CD4-positive, alpha-beta T cell treated with Interleukin-17A for 1 hour (primary cell): ENCODE measurements around the gene SLC25A23.
"Not testable (repeated sequence)": the region's sequence is repeated elsewhere in the genome, so short reads cannot be mapped to it uniquely, and the experiment has no call there.

ENCODE experiments used
- DNase-seq: peaks from one replicate; pipeline ENCODE4 v3.0.0-alpha.2; 2020

The SLC25A23 gene

DNA sequence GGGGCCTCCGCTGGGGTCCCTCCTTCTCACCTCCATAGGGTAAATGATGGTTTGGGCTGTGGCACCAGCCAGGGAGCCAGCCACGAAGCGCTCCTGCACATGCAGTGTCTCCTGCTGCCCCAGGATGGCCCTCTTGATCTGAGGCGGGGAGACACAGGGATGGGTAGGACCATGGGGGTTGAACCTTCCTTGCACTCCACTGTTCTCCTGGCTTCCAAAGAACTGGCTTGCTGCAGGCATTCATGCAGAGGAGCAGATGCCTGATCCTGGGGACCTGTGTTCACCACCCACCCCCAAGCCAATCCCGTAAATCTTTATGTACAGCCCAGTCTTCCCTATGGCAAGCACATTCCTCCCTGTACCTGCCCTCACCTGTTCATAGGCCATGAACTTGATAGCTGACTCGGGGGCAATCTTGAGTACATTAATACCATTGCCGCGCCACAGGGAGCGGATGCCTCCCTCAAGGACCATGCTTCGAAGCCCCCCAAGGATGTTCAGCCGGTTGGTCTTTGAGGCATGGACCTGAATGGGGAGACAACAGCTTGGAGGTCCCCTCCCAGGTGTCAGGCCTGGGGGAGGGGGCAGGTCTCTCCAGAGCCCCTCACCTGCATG is 5.5 kb downstream of the SLC25A23 start:
- DNase-seq: no peak

- no peak for DNase-seq
Observed at GRCh38 chr19:6452899-6453298, 6.7 kb downstream of the SLC25A23 start.

GRCh38 chr19:6452223-6452614 is 7.4 kb downstream of the SLC25A23 start:
- DNase-seq: no peak

DNA sequence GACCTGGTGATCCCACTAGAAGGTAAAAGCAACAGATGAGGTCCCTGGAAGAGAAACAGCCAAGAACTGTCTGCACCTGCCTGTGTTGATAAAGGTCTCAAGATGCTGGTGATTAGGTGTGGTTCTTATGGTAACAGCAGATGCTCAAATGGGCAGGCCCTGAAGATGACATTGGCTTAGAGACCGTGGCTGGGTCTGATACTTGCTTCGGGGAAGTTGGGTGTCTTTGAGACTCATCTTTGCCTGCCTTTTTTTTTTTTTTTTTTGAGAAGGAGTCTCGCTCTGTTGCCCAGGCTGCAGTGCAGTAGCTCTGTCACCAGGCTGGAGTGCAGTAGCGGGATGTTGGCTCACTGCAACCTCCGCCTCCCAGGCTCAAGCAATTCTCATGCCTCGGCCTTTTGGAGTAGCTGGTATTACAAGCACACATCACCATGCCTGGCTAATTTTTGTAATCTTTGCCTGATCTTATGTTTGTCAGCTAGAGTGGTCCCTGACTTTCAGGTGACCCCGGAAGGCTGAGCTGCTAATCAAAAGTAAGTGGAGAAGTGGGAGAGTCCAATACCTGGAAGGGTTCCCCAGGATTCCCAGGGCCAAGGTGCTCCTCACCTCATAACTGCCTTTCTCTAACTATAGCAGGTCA is 7.9 kb downstream of the SLC25A23 start:
- no peak for DNase-seq

- DNase-seq: no peak
Observed at GRCh38 chr19:6450166-6450565, 9.4 kb downstream of the SLC25A23 start.

DNA sequence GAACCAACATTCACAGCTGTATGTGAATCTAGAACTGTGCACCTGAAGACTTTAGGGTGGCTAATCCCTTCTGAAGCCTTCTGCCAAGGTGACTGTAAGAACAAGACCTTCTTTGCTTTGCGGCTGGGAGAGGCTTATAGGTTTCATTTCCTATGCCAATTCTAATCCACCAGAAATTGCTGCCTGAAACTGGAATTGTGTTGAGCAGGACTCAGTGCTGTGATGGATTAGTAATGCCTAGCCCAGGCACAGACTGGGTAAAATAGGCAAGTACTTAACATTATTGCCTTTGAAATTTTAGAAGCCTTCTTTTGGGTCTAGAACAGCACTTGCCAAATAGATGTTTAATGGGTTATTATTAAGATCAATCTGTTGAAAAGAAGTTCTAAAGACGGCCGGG is 11.5 kb downstream of the SLC25A23 start:
- DNase-seq: no peak

DNA sequence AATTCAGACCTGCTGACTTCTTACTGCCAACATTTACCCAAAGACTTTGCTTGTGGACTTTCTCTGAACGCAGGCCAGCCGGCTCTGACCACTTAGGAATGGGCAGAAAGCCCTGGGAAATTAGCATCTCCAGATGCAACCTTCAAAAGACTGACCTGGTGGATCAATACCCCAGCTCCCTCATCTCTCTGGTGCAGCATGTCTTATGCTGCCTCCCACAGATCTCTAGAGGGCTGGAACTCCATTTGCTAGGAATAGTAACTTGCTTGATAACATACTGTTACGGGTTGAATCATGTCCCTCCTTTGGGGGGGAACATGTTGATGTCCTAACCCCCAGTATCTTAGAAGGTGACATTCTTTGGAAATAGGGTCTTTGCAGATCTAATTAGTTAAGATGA is 13.1 kb downstream of the SLC25A23 start:
- DNase-seq: no peak

GRCh38 chr19:6443986-6444385 is 15.6 kb downstream of the SLC25A23 start:
- no peak for DNase-seq

GRCh38 chr19:6442087-6442688 is 17.4 kb downstream of the SLC25A23 start:
- no peak for DNase-seq

- DNase-seq: no peak
Observed at GRCh38 chr19:6440905-6441304, 18.7 kb downstream of the SLC25A23 start.

DNA sequence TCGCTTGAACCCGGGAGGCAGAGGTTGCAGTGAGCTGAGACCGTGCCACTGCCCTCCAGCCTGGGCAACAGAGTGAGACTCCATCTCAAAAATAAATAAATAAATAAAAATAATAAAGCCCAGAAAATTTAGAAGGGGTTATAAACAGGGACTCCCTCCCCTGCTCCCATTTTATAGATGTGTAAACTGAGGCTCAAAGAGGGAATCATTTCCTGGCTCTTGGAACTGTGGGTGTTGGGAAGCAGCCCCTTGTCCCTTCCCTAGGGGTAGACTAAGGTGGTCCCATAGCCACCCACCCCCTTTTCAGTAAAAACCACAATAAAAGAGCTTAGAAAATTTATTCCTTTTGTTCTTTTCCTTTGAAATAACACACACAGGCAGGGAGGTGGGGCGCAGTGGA is 19.8 kb downstream of the SLC25A23 start:
- no peak for DNase-seq

- DNase-seq: no peak
Observed at GRCh38 chr19:6433663-6434062, 25.9 kb downstream of the SLC25A23 start, which contains the start of gene SLC25A41. TSS of gene SLC25A41 (minus strand) at chr19:6433763. CDS start at chr19:6433693, 70 bp downstream.

DNA sequence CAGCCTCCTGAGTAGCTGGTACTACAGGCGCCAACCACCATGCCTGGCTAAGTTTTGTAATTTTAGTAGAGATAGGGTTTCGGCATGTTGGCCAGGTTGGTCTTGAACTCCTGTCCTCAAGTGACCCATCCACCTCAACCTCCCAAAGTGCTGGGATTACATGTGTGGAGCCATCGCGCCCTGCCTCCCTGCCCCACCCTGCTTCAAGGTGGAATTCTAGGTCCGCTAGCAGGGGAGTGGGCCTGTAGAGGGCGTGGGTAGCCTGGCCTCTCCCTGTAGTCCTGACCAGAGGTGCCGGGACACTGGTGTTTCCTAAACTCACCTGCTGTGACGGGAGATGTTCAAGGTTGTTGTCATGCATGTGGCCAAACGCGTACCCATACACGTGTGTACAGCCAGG is 26.4 kb downstream of the SLC25A23 start:
- no peak for DNase-seq

- no peak for DNase-seq
Observed at GRCh38 chr19:6431891-6432290, 27.7 kb downstream of the SLC25A23 start.

DNA sequence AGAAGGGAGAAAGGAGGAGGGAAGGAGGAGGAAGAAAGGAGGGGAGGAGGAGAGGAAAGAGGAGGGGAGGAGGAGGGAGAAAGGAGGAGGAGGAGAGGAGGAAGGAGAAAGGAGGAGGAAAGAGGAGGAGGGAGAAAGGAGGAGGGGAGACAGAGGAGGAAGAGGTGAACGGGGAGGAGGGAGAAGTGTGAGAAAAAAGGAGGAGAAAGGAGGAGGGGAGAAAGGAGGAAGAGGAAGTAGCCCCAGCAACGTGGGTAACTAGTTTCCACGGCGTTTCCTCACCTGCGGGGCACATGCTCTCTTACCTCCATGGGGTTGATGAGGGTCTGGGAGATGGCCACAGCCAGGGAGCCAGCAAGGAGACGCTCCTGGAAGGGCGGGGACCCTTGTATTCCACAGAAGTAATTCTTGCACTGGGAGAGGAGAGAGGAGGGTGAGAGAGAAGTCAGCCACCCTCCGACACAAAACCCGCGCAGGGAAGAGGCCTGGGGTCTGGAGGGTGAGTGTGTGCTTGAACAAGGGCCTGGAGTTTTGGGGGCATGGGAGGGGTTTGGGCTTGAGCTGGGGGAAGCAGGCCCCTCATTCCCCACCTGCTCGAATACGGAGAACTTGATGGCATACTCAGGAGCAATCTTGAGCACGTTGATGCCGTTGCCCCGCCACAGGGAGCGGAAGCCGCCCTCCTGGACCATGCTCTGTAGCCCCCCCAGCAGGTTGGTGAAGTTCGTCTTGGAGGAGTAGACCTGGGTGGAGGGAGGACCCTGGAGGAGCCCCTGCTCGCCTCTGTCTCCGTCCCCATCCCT is 30.0 kb downstream of the SLC25A23 start:
- no peak for DNase-seq

GRCh38 chr19:6428692-6429418 is 30.7 kb downstream of the SLC25A23 start:
- not testable (repeated sequence) for DNase-seq

DNA sequence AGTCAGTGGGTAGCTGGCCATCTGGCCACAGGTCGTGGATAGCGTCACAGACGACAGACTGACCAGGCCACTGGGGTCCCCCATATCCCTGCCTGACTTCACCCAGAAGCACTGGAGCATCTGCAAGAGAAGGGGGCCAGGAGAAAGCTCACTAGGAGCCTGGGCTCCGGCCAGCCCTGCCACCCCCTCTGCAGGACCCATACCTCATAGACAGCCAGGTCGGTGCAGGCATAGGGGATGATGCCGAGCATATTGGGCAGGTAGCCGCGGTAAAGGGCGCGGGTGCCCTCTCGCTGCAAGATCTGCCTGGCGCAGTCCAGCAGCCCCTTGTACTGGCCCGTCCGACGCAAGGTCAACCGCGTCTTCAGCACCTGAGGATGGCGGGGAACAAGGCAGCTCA is 32.5 kb downstream of the SLC25A23 start:
- no peak for DNase-seq

- DNase-seq: no peak
Observed at GRCh38 chr19:6425732-6426620, 33.6 kb downstream of the SLC25A23 start.

DNA sequence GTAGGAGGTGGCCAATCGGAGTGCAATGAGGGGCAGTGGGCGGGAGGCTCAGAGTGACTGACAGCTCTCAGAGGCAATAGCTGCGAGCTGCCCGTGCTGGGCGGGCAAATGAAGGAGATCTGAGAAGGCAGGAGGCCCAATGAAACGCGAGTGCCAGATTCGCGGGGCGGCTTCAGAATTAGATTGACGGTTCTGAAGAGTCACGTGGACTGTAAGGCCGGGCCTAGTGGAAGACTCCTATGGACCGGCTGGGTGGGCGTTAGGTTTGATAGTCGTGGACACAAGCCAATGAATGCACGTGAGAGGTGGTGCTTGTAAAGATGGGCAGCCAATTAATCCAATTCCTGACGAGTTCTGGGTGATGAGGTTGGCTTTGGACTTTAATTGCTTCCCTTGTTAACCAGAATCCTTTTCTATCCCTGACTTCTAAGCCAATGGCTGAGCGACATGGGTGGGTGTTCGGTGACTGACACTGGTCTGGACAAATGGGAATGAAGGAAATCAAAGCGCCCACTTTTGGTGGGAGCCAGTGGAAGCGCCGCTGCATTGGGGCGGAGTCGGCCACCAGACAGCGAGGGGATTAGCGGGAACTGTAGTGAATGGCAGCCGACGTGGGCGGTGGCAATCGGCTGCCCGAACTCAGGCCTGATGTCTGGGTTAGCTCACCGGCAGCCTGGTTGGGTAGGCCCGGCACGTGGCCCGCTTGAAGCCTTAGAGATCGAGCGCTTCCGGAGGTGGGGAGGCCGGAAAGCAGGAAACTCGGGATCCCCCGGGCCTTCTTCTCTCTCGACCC is 34.5 kb downstream of the SLC25A23 start:
- peak; percentile 100 for DNase-seq

- DNase-seq: peak; percentile 23
Observed at GRCh38 chr19:6424195-6424938, 35.2 kb downstream of the SLC25A23 start, which contains the start of gene KHSRP. TSS of gene KHSRP (minus strand) at chr19:6424811. CDS start at chr19:6424701, 110 bp downstream.
